ENCODE measurements around the gene NRXN3.

Gene NRXN3

GRCh38 chr14:78253986-78254385 lies 83.8 kb downstream of the NRXN3 start:
- peak; percentile 46 for DNase-seq (ENCODE audit: low read depth, low spot score)

DNA sequence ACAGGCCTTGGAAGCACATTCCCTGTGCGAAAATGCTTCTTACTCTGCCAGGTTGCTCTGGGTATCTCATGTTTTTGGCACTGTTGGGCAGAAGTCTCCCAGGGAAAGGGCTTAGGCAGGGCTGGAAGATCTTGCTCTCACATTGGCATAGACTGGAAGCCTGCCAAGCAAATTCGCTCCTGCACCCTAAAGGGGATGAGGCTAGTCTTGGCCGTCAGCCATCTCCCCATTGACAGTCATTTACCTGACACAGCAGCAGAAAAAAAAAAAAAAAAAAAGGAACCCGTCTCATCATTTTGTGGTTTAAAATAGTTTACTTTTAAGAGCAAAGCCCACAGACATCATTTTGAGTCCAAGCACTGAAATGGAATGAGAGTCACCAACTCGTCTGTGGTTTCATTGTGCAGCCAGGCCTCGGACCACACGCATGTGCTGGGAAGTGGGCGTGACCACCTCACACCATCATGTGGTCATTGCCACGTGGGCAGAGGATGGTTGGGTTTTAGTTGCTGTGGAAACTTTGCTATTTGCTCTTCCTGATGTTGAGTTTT lies 84.8 kb downstream of the NRXN3 start:
- CTCF ChIA-PET = no interaction called here
- POLR2A ChIA-PET = no interaction called here
- no peak overlapping the region for H3K4me3 ChIP-seq (ENCODE audit: low read depth, low read length)
- no peak for TF ChIP-seq CTCF (IDR thresholded peaks at IDR 0.05; ENCODE audit: insufficient read depth, low read length, missing control alignments)
- DNase-seq (ENCODE audit: low read depth, low spot score) = peak; percentile 33

More at GRCh38 chr14:78253986-78254385, 83.8 kb downstream of the NRXN3 start:
- CTCF ChIA-PET = no interaction called here
- POLR2A ChIA-PET = no interaction called here
- no peak overlapping the region for H3K4me3 ChIP-seq (ENCODE audit: low read depth, low read length)
- no peak for TF ChIP-seq CTCF (IDR thresholded peaks at IDR 0.05; ENCODE audit: insufficient read depth, low read length, missing control alignments)

DNA sequence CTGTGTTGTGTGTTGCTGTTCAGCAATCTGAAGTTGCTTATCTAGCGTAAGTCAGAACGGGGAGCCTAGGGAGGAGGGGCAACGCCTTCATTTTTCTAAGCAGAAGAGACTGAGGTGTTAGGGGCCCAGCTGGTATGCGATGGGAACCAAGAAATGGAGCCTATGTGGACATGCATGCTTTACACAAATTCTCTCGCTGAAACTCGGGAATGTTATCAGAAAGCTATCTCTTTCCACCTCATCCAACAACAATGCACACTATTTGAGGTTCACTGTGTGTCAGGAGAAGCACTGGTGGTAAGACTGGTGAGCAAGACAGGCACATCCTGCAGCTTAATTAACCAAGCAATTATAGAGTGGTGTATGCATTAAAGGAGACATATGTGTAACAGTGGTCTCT lies 89.7 kb downstream of the NRXN3 start:
- no peak for TF ChIP-seq CTCF (IDR thresholded peaks at IDR 0.05; ENCODE audit: insufficient read depth, low read length, missing control alignments)
- CTCF ChIA-PET = no interaction called here
- no peak overlapping the region for H3K4me3 ChIP-seq (ENCODE audit: low read depth, low read length)
- POLR2A ChIA-PET = no interaction called here
- DNase-seq (ENCODE audit: low read depth, low spot score) = peak; percentile 2

- DNase-seq (ENCODE audit: low read depth, low spot score) = no peak
- H3K4me3 ChIP-seq (ENCODE audit: low read depth, low read length) = no peak overlapping the region
- ChIA-PET CTCF (no interaction called here), POLR2A (no interaction called here)
- TF ChIP-seq CTCF (IDR thresholded peaks at IDR 0.05; ENCODE audit: insufficient read depth, low read length, missing control alignments) = no peak
Measured at GRCh38 chr14:78278464-78279250, 108.5 kb downstream of the NRXN3 start.

GRCh38 chr14:78282437-78282836 lies 112.3 kb downstream of the NRXN3 start:
- TF ChIP-seq CTCF (IDR thresholded peaks at IDR 0.05; ENCODE audit: insufficient read depth, low read length, missing control alignments) = no peak
- ChIA-PET POLR2A (no interaction called here), CTCF (no interaction called here)
- H3K4me3 ChIP-seq (ENCODE audit: low read depth, low read length) = no peak overlapping the region
- no peak for DNase-seq (ENCODE audit: low read depth, low spot score)

GRCh38 chr14:78286210-78286609 lies 116.0 kb downstream of the NRXN3 start:
- no peak overlapping the region for H3K4me3 ChIP-seq (ENCODE audit: low read depth, low read length)
- ChIA-PET POLR2A (no interaction called here), CTCF (no interaction called here)
- no peak for TF ChIP-seq CTCF (IDR thresholded peaks at IDR 0.05; ENCODE audit: insufficient read depth, low read length, missing control alignments)
- DNase-seq (ENCODE audit: low read depth, low spot score) = no peak
